GM12864 (cell line): Measurements from ENCODE around the gene LIN52.

Source experiments
- DNase-seq: peaks from one replicate; pipeline ENCODE4 v3.0.0-alpha.2; 2011; ENCODE audit warnings: low read depth
- H3K4me3 ChIP-seq: 2 replicates; pipeline ENCODE4 v1.5.1; 2011; ENCODE audit warnings: mild to moderate bottlenecking, low read depth, low read length, control low read depth
- TF ChIP-seq, protein P1 (sequence below): IDR thresholded peaks from 2 replicates; pipeline ENCODE4 v1.5.1; 2011; ENCODE audit warnings: low read depth, mild to moderate bottlenecking, moderate library complexity, low read length, control low read depth, inconsistent platforms; ENCODE audit errors: missing control alignments

LIN52 gene

DNA sequence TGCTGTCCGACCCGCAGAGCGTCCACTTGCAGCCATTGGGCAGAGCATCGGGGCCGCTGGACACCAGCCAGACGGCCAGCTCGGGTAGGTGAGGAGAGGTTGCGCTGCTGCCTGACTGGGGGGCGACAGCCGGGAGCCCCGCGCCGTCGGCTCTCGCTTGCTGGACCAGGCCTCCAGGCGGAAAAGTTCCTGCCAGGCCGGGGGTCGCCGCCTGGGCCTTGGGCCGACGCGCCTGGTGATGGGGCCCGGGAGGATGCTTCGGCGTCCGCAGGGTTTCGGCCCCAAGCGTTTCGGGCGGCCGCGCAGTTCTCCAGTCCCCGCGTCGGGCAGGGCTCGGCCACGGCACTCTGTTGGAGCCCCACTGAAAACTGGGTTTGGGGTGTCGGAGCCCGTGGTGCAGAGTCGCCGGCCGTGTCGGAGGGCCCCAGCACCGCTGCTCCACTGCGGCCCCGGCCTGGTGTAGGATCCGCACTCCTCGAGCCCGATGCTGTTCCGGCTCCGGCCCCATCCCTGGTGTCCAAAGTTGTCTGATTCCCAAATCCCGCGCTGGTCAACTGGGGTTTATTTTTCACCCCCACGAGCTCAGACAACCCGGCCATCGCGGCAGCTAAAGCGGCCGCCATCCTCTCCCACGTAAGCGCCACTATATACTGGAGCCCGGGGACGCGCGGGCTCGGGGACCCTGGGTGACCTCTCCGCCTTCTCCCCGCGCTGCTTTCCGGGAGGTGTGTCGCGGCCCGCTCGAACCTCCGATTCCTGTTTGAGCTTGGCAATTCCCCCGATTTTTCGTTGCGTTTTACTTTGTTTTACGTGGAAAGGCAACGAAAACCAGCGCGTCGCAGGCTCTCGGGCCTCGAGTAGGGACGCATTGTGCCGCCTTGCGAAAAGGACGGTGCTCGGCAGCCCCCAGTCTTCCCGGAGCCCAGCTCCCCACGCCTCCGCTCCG is 155.4 kb downstream of the LIN52 start:
- DNase-seq, result no peak
- H3K4me3 ChIP-seq, result no peak overlapping the region
- TF ChIP-seq, protein P1, sequence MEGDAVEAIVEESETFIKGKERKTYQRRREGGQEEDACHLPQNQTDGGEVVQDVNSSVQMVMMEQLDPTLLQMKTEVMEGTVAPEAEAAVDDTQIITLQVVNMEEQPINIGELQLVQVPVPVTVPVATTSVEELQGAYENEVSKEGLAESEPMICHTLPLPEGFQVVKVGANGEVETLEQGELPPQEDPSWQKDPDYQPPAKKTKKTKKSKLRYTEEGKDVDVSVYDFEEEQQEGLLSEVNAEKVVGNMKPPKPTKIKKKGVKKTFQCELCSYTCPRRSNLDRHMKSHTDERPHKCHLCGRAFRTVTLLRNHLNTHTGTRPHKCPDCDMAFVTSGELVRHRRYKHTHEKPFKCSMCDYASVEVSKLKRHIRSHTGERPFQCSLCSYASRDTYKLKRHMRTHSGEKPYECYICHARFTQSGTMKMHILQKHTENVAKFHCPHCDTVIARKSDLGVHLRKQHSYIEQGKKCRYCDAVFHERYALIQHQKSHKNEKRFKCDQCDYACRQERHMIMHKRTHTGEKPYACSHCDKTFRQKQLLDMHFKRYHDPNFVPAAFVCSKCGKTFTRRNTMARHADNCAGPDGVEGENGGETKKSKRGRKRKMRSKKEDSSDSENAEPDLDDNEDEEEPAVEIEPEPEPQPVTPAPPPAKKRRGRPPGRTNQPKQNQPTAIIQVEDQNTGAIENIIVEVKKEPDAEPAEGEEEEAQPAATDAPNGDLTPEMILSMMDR, result no peak

DNA sequence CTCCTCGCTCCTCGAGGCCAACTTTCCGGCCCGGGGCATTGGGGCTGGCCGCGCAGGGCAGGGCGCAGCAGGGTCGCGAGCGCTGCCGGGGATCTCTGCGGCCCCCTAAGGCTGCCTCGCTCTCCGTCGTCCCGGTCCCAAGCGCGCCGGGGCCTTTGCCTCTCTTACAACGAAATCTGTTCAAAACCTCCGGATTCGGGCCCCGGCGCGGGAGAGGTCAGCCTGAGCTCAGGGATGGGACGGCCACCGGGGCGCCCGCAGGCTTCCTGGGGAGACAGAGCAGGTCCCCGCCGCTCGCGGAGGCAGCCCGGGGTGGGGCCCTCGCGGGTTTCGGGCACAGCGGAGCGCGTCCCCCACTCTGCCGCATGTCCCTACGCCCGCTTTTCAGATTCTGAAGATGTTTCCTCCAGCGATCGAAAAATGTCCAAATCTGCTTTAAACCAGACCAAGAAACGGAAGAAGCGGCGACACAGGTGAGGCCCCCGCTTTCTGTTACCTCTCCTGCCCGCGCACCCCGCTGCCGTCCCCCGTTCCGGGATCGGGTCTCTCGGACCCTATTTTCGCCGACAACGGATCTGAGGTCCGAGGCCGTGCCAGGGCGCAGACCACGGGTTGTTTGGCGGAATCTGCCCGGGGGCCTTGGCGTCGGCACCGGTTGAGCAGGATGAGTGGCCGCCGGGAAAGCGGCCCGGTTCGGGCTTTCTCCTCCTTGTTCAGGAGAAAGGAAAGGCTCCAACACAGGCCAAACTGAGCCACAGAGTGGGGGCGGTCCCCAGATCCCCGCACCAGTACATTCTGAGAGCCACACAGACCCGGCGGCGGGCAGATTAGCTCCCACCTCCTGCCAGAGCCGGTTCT is 156.3 kb downstream of the LIN52 start:
- no peak for DNase-seq
- TF ChIP-seq, protein P1, result no peak
- H3K4me3 ChIP-seq, result no peak overlapping the region

- DNase-seq, result no peak
- no peak overlapping the region for H3K4me3 ChIP-seq
- TF ChIP-seq, protein P1, result no peak
Measured at GRCh38 chr14:74241652-74242017, 156.9 kb downstream of the LIN52 start.

GRCh38 chr14:74242021-74242779 is 157.4 kb downstream of the LIN52 start:
- no peak overlapping the region for H3K4me3 ChIP-seq
- DNase-seq, result no peak
- TF ChIP-seq, protein P1, result no peak

- H3K4me3 ChIP-seq, result no peak overlapping the region
- DNase-seq, result no peak
- TF ChIP-seq, protein P1, result no peak
Measured at GRCh38 chr14:74242780-74243042, 158.0 kb downstream of the LIN52 start.

DNA sequence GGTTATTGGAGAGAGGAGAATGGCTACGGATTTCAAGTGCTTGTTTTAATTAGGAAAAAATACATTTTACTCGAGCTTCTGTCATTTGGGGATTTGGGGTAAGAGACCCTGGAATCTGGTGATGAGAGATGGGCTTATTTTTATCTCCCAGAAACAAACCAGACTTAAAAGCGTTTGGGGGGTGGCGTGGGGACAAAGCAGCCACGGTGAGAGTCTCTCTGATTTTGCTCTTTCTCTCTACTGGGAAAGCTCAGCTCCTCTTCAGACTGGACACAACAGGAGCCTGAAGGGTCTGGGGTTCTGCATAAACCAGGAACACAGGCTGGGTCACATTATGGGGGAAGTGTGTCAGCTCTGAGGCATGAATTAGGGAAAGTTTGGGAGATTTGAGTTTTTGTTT is 158.3 kb downstream of the LIN52 start:
- H3K4me3 ChIP-seq, result no peak overlapping the region
- no peak for DNase-seq
- TF ChIP-seq, protein P1, result no peak
